IPS-15b (cell line): ENCODE data around the gene FEZF2.

Experiments
- H3K27me3 ChIP-seq: one replicate; pipeline ENCODE4 v1.6.1; 2013; ENCODE audit warnings: low read length; ENCODE audit not compliant: control insufficient read depth, insufficient read depth
- H3K36me3 ChIP-seq: one replicate; pipeline ENCODE4 v1.6.1; 2013; ENCODE audit warnings: low read length; ENCODE audit not compliant: control insufficient read depth, insufficient read depth
- H3K4me1 ChIP-seq: one replicate; pipeline ENCODE4 v1.6.1; 2013; ENCODE audit warnings: mild to moderate bottlenecking, low read length; ENCODE audit not compliant: control insufficient read depth, insufficient read depth
- H3K4me3 ChIP-seq: one replicate; pipeline ENCODE4 v1.5.1; 2013; ENCODE audit warnings: low read depth, low read length
- H3K9ac ChIP-seq: one replicate; pipeline ENCODE4 v1.6.1; 2013; ENCODE audit warnings: low read depth, mild to moderate bottlenecking, low read length
- H3K9me3 ChIP-seq: one replicate; pipeline ENCODE4 v1.6.1; 2013; ENCODE audit warnings: mild to moderate bottlenecking, low read length; ENCODE audit not compliant: control insufficient read depth, insufficient read depth

FEZF2 gene

DNA sequence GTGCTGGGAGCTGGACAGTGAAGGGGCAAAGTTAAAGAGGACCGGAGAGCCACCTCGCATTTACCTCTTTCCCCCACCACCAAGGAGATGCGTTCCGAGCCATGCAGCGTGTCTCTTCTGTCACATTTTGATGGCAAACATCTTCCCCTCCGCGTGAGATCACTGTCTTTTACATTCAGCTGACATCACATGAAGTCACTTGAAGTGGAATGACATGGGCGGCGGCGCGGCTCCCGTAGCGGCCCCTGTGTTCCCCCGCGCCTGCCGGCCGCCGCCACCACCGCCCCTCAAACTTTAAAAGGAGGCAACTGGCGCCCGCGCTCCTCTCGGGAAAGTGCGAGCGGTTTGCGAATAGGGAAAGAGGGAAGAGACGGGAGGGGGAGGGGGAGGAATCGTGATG, at the start of gene FEZF2:
TSS of gene FEZF2 (minus strand) at position 336 of the 400 bp plus-strand sequence. CDS start 682 bp downstream, outside the sequence.
- no peak within 1 kb of the TSS for H3K9ac ChIP-seq
- H3K9me3 ChIP-seq: no peaks in the 10 kb centered on the region
- peaks cover 40% of the 10 kb centered on the region for H3K4me1 ChIP-seq
- H3K4me3 ChIP-seq: peak within 1 kb of the TSS; percentile 49
- no peaks in the 10 kb centered on the region for H3K36me3 ChIP-seq
- peaks cover 98% of the 10 kb centered on the region for H3K27me3 ChIP-seq

DNA sequence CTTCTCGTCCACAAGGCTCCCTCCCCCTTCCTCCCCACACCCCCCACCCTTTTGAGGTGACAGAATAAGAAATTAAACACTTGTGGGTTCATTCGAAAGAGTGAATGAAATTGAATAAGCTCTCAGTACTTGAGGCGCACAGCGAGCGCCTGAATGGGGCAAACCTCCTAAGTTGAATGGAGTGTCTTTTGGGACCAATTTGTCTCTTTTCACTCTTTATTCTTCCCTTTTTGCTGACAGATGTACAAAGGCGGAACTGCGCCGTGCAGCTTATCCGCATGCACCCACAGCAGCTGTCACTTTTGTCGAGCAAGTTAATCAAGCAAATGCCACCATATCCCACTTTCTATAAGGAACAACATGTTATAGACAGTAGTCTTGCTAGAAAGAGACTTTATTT, 47.9 kb upstream of the FEZF2 start:
- H3K9me3 ChIP-seq: no peaks in the 10 kb centered on the region
- H3K4me1 ChIP-seq: peaks cover 5% of the 10 kb centered on the region
- H3K36me3 ChIP-seq: no peaks in the 10 kb centered on the region
- no peak overlapping the region for H3K9ac ChIP-seq
- H3K4me3 ChIP-seq: no peak overlapping the region
- H3K27me3 ChIP-seq: no peaks in the 10 kb centered on the region

GRCh38 chr3:62416144-62416543, 42.8 kb upstream of the FEZF2 start:
- peaks cover 3% of the 10 kb centered on the region for H3K27me3 ChIP-seq

DNA sequence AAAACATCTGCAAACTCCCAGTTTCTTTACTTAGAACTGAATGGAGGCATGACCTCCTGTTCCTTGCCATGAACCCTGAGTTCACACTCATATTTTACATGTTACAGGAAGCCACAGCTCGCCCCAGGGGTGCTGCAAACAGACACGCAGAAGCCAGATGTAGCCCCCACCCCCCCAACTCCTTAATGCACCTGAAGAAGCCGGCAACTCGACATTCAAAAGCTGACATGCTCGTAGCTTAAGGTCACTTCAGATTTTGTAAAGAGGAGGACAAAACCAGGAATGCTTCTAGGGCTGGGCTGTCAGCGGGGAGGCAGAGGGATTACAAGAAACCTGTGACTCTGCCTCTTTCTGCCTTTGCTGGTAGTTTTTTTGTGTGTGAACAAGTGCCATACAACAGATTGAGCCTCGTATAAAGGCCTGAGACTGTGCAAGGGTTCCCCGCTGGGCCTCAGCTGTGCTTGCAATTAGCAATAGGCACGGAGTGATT, 42.0 kb upstream of the FEZF2 start:
- H3K9ac ChIP-seq: no peak overlapping the region
- H3K4me1 ChIP-seq: peaks cover 23% of the 10 kb centered on the region
- no peaks in the 10 kb centered on the region for H3K36me3 ChIP-seq
- H3K4me3 ChIP-seq: peak overlapping the region; percentile 33
- no peaks in the 10 kb centered on the region for H3K9me3 ChIP-seq
- peaks cover 3% of the 10 kb centered on the region for H3K27me3 ChIP-seq

More at GRCh38 chr3:62416144-62416543, 42.8 kb upstream of the FEZF2 start:
- Histone ChIP-seq H3K36me3 (no peaks in the 10 kb centered on the region), H3K4me3 (peak overlapping the region; percentile 4), H3K9ac (no peak overlapping the region), H3K4me1 (peaks cover 20% of the 10 kb centered on the region), H3K9me3 (no peaks in the 10 kb centered on the region)

- Histone ChIP-seq H3K4me1 (peaks cover 23% of the 10 kb centered on the region), H3K9ac (no peak overlapping the region), H3K9me3 (no peaks in the 10 kb centered on the region), H3K36me3 (no peaks in the 10 kb centered on the region), H3K4me3 (peak overlapping the region; percentile 33), H3K27me3 (peaks cover 3% of the 10 kb centered on the region)
Observed at GRCh38 chr3:62414786-62415185, 41.4 kb upstream of the FEZF2 start.

DNA sequence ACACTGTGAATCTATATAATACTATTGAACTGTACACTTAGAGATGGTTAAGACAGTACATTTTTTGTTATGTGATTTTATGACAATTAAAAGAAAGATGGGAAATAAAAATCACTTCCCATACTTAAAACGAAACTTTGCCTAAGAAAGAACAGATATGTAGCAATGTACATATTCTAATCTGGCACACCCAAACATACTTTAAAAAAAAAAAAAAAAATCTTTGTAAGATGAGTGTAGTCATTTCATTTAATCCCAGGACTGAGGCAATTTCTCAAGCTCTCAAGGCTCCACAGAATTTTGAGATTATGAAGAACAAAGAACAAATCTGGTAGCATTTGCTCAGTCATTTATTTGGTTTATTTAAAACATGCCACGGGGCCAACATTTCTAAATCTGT, 40.3 kb upstream of the FEZF2 start:
- H3K4me1 ChIP-seq: peaks cover 23% of the 10 kb centered on the region

DNA sequence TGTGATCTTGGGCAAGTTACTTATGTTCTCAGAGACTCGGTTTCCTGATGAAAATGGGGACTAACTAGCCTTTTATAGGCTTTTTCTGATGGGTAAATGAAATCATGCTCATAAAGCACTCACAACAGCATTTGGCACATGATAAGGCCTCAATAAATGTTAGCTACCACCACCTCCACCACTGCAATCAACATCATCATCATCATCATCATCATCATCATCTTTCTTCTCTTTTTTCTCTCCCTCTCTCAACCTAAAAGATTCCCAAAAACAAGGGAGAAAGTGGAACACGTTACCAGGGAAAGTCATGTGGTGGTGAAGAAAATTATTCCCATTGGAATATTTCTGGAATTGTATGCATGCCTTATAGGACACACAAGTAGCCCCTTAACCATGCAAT, 33.6 kb upstream of the FEZF2 start:
- Histone ChIP-seq H3K4me3 (no peak overlapping the region), H3K4me1 (peaks cover 3% of the 10 kb centered on the region), H3K27me3 (peaks cover 6% of the 10 kb centered on the region), H3K36me3 (no peaks in the 10 kb centered on the region), H3K9ac (no peak overlapping the region), H3K9me3 (no peaks in the 10 kb centered on the region)

More for the DNA sequence above, 40.3 kb upstream of the FEZF2 start:
- Histone ChIP-seq H3K4me3 (no peak overlapping the region), H3K27me3 (peaks cover 3% of the 10 kb centered on the region), H3K9me3 (no peaks in the 10 kb centered on the region), H3K9ac (no peak overlapping the region), H3K36me3 (no peaks in the 10 kb centered on the region)

DNA sequence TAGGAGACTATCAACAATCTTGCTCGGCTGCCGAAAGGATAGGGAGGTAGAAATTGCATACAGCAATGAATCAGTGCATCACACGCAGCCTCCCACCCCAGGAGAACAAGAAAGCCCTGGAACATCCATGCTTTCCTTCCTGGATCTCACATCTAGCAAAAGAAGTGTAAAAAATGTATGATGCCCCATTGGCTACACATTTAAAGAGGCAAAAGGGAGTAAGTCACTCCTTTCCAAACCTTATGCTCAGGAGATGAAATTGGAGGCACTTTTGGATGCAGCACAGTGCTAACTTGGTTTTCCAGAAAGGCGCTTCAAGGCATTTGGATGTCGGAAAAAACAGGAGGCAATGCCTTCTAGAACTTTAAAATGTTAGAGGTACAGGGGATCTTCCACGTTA, 32.2 kb upstream of the FEZF2 start:
- no peak overlapping the region for H3K4me3 ChIP-seq
- no peaks in the 10 kb centered on the region for H3K36me3 ChIP-seq
- H3K9ac ChIP-seq: no peak overlapping the region
- peaks cover 3% of the 10 kb centered on the region for H3K27me3 ChIP-seq
- no peaks in the 10 kb centered on the region for H3K4me1 ChIP-seq
- H3K9me3 ChIP-seq: no peaks in the 10 kb centered on the region

DNA sequence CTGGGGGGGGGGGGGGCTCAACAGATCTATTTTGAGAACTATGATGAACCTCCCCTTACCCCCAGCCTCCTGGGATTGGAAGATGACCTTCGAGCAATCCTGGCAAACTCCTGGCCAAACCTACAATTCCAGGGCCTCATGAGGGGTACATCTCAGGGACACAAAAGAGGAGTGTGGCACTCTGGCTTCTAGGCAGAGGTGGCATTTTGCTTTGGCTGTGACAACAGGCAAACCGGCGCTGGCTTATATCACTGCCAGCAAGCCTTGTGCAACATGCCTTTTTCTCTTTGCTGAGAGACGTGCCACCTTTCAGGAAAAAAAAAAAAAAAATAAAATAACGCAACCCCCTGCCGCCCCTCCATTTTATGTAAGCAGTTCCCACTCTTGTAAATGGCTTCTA, 31.8 kb upstream of the FEZF2 start:
- Histone ChIP-seq H3K4me3 (no peak overlapping the region), H3K27me3 (peaks cover 3% of the 10 kb centered on the region), H3K36me3 (no peaks in the 10 kb centered on the region), H3K9me3 (no peaks in the 10 kb centered on the region), H3K4me1 (no peaks in the 10 kb centered on the region), H3K9ac (no peak overlapping the region)

GRCh38 chr3:62404321-62404720, 31.0 kb upstream of the FEZF2 start:
- Histone ChIP-seq H3K36me3 (no peaks in the 10 kb centered on the region), H3K9ac (no peak overlapping the region), H3K4me1 (no peaks in the 10 kb centered on the region), H3K9me3 (no peaks in the 10 kb centered on the region), H3K27me3 (peaks cover 3% of the 10 kb centered on the region), H3K4me3 (no peak overlapping the region)

DNA sequence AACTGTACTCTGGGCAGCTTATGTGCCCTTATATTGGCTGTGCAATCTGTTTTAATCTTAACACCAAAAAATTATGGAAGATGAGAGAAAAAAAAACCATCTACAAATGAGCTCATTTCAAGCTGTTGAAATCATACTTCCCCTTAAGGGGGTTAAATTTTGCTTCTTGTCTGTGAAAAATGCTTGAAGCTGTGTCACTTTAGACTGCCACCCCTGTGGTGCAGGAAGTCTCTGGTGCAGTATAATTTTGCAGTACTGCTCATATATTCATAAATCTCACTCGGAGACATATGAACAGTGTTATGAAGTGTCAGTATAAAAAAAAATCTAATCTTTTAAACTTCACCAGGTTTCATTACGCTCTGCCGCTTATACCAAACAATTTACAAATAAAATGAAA, 30.4 kb upstream of the FEZF2 start:
- Histone ChIP-seq H3K36me3 (no peaks in the 10 kb centered on the region), H3K4me1 (no peaks in the 10 kb centered on the region), H3K9ac (no peak overlapping the region), H3K4me3 (no peak overlapping the region), H3K9me3 (no peaks in the 10 kb centered on the region), H3K27me3 (peaks cover 3% of the 10 kb centered on the region)

GRCh38 chr3:62392626-62393292, 19.4 kb upstream of the FEZF2 start:
- no peaks in the 10 kb centered on the region for H3K9me3 ChIP-seq
- no peak overlapping the region for H3K4me3 ChIP-seq
- H3K4me1 ChIP-seq: no peaks in the 10 kb centered on the region
- H3K36me3 ChIP-seq: no peaks in the 10 kb centered on the region
- no peak overlapping the region for H3K9ac ChIP-seq
- H3K27me3 ChIP-seq: no peaks in the 10 kb centered on the region
